ENCODE results near the gene ZCCHC10.
"Not testable (repeated sequence)": the region's sequence is repeated elsewhere in the genome, so short reads cannot be mapped to it uniquely, and the experiment has no call there.

Gene ZCCHC10

DNA sequence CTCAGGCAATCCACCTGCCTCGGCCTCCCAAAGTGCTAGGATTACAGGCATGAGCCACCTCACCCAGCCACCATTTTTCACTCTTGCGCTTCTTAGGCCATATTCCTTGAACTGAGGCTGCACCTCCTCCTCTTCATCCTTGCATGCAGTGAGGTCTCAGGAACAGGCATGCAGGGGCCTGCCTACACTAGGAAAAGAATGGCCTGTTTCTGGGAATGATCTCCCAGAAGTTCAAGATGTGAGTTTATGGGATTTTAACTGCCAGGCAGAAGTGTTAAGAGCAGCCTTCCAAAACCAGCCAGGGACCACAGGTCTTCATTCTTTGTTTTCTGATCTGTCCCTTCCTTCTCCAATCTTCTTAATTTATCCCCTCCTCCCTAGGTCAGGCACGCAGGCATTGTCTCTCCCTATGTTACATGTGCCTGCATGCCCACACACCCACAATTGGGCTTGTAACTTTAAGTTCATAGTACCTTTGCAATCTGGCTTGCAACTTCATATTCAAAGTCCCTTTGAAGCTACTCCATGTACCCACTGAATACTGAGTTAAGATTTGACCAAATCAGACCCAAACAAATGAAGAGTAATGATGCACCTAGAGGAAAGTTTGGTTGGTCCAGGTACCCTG lies 14.9 kb upstream of the ZCCHC10 start:
- no peak for DNase-seq

DNA sequence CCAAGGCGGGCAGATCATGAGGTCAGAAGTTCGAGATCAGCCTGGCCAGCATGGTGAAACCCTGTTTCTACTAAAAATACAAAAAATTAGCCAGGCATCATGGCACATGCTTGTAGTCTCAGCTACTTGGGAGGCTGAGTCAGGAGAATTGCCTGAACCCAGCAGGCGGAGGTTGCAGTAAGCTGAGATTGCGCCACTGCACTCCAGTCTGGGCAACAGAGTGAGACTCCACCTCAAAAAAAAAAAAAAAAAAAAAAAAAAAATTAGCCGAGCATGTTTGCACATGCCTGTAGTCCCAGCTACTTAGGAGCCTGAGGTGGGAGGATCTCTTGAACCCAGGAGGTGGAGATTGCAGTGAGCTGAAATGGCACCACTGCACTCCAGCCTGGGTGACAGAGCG lies 10.3 kb upstream of the ZCCHC10 start:
- not testable (repeated sequence) for DNase-seq

DNA sequence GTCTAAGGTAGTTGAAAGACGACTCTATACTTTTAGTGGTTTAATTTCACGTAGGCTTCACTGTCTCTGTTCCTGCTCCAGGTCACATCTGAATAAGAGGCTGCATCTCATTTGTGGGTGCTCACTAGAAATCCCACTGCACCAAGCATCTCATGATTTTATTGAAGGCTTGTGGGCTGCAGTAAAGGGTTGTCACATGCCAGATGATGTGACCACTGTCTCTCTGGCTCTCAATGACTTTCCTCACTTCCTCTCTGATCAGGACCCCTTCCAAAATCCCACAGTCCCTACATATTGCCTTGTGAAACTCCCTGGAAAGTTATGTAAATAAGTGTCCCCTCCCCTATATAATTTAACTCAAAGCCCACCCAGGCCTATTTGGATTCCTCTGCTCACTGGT lies 8.9 kb upstream of the ZCCHC10 start:
- DNase-seq: no peak

DNA sequence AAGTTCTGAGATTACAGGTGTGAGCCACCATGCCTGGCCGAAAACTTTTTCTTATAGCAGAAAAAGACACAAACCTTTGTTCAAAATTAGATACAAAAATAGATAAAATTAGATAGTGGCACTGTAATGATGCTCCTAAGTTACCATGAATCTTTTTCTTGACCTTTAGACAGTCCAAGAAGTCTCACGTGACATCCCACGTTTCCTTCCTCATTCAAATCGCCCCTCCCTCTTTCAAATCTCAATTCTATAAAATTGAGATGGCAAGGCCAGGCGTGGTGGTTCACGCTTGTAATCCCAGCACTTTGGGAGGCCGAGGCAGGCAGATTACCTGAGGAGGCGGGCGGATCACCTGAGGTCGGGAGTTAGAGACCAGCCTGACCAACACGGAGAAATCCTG lies 7.7 kb upstream of the ZCCHC10 start:
- DNase-seq: no peak

DNA sequence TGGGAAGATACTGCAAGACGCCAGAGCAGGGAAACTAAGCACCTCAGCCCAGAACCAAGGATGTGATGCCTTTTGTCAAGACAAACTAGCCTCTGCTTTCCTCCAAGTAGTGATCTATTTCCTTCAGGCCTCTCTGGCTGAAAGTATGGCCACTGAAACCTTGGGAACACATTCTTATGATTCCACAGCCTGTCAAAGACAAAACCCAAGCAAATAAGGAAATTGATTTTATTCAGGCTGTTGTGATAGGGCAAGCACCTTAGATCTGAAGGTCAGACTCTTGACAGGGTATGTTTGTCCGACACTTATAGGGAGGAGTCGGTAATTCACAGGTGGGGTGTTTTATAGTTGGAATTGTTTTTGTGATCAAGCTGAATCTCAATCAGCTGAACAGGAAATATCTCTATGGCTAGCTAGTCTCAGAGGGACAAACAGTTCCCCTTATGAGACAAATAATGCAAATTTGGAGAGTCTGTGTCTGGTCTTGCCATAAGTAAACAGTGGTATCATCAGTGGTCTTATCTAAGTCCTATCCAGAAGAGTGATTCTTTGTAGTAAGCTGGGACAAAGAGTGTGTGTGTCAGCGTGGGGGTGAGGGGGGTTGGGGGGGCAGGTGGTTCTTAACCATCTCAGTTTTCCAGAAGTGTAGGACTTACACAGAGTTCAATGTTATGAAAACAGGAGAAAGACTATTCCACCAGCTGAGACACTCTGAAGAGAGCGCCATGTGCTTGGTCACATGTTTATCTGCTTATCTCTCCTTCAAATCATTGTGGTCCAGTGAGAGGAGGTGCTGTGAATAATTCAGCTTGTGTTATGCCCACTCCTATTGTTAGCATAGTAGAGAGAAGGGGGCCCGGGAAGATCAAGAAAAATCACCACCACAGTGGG lies 6.7 kb upstream of the ZCCHC10 start:
- no peak for DNase-seq

DNA sequence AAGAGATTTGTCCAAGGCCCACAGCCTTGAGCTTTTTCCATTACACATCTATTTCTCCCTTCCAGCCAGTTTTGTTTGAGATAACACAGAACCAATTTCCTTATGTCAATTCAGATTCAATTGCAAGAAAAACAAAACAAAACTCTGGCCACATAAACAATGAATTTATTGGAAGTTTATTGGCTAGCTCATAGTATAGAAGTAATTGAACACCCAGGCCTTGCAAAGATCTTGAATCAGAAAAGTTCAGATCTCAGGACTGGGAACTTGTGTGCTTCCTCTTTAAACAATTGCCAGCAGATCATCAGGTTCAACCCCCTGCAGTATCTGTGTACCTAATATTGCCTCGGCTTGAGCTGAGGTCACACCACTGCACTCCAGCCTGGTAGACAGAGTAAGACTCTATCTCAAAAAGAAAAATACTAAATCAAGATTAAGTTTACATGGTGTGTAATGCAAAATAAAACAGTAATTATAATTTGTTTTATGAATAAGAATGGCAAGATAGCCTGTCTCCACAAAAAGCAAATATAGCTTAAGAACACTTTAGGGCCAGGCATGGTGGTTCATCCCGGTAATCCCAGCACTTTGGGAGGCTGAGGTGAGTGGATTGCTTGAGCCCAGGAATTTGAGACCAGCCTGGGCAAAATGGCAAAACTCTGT lies 4.1 kb upstream of the ZCCHC10 start:
- no peak for DNase-seq

DNA sequence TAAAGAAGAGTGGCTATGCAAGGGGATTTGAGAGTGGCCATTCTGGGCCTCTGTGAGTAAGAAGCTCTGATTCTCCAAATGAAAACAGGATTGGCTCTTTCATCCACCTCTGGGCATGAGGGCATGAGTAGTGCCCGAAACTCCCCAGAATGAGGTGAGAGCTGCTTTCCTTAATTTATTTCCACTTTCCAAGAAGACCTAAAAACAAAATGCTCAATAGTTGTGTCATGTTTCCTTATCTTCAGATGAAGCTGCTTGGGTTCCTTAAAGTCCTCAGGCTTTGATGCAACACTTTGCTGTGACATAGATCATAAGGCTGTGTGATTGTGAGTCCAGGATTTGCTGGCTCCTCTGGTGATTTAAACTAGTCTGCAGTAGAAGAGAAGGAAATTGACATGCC lies 3.1 kb upstream of the ZCCHC10 start:
- DNase-seq: no peak

DNA sequence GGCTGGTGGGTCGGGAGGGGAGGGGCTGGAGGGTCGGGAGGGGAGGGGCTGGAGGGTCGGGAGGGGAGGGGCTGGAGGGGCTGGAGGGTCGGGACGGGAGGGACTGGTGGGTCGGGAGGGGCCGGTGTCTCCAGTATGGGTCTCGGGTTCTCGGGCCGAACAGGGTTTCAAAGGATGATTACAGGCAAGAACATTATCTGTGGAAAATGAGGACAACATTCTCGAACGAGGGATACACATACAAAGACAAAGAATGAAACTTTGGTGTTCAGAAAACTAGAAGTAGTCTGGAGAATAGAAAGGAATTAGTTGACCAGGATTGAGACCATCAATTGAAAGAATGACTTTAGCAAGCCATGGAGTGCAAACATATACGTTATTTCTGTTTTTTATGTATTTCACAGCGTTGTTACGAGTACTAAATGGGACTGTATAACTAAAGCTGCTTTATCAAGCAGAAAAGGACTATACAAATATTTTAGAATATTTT lies 360 bp upstream of the ZCCHC10 start:
- no peak for DNase-seq

DNA sequence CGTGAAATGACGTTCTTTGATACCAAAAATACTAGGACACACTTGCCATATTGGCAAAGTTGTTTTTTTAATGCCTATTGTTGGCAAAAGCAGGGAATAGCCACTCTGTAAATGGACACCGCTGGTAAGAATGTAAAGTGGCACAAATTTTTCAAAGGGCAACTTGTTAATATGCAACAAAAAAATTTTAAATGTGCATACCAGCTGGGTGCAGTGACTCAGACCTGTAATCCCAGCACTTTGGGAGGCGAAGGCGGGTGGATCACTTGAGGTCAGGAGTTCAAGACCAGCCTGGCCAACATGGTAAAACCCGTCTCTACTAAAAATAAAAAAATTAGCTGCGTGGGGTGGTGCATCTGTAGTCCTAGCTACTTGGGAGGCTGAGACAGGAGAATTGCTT lies 6.9 kb downstream of the ZCCHC10 start:
- DNase-seq: not testable (repeated sequence)

DNA sequence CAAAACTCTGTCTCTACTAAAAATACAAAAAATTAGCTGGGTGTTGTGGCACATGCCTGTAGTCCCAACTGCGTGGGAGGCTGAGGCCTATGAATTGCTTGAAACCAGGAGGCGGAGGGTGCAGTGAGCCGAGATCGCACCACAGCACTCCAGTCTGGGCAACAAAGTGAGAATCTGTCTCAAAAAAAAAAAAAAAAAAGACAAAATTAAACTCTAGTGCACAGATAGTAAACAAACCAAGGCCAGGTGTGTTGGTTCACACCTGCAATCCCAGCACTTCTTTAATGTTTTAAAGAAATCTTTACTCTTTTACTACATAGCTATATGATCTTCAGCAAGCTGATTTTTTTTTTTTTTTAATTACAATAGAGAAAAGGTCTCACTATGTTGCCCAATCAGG lies 8.4 kb downstream of the ZCCHC10 start:
- DNase-seq: no peak

DNA sequence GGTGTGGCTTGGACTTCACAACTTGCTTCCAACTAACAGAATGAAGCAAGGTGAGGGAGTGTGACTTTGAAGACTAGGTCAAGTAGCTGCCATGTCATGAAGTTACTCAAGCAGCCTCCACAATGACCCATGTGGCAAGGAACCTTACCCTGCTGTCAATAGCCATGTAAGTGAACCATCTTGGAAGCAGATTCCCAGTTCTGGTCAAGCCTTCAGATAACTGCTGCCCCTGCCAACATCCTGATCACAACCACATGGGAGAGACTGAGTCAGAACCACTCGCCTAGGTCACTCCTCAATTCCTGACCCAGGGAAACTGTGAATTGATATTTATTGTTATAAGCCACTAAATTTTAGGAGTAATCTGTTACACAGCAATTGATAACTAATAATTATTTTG lies 10.9 kb downstream of the ZCCHC10 start:
- no peak for DNase-seq

DNA sequence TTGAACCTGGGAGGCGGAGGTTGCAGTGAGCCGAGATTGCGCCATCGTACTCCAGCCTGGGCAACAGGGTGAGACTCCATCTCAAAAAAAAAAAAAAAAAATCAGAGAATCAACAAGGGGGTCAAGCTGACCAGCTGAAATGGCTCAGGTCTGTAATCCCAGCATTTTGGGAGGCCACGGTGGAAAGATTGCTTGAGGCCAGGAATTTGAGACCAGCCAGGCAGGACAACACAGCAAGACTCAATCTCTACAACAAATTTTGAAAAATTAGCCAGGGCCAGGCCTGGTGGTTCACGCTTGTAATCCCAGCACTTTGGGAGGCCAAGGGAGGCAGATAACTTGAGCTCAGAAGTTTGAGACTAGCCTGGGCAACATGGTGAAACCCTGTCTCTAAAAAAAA lies 17.9 kb downstream of the ZCCHC10 start:
- not testable (repeated sequence) for DNase-seq

DNA sequence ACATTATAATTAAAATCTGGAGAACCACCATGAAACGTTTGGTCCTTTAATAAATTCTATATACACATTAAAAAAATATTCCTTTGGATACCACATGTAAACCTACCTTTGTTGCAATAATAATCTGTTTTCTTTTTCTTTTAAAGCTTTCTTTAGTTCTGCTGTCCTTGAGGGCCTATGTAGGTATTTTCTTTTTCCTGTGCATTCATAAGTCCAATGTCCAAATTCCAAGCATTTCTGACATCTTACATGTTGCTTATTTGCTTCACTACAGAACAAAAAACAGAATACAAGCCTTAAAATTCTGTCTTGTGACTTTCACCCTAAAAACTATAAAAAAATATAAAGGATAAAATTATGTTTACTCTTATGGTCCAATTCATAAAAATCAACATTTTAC lies 19.7 kb downstream of the ZCCHC10 start:
- no peak for DNase-seq

DNA sequence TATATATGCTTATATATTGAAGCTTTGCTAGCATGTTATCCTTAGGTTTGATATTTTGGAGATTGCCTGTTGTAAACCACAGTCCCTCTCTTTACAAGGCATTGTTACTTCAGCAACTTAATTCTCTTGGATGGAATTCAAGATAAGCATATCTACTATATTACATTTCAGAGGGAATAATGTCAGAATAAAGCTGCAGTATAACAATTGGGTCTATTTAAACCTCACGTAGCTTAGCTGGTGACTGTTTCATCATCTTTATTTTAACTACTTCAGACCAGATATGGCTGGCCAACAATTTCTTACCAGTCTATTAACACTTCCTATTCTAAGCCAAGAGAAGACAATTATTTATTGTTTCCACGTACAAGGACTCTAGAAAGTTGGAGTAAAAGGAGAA lies 27.1 kb downstream of the ZCCHC10 start:
- DNase-seq: no peak

DNA sequence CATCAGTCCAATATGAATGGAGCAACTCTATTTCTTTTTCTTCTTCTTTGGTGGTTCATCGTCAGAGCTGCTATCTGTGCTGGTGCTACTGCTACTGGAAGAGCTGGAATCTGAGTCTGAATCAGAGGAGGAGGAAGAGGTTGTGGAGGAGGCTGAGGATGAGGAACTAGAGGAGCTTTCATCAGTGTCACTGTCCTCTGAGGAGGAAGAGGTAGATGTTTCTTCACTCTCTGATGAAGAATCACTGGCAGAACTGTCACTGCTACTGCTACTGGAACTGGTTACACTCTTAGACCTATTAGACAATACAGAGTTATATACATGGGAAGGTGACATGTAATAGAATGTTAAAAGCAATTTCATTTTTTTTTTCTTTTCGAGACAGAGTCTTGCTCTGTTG lies 27.8 kb downstream of the ZCCHC10 start:
- no peak for DNase-seq

DNA sequence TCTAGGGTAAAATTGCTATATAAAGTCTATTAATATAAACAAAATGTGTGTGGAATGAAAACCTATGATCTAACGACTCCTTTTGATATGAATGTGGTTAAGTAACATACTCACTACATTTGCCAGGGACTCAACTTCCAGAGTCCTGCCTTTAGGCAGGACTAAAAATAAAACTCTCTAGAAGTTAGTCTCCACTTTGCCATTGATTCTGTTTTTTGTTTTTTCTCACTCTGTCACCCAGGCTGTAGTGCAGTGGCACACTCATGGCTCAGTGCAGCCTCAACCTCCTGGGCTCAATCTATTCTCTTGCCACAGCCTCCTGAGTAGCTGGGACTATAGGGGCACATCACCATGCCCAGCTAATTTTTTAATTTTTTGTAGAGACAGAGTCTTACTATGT lies 30.0 kb downstream of the ZCCHC10 start:
- DNase-seq: no peak

DNA sequence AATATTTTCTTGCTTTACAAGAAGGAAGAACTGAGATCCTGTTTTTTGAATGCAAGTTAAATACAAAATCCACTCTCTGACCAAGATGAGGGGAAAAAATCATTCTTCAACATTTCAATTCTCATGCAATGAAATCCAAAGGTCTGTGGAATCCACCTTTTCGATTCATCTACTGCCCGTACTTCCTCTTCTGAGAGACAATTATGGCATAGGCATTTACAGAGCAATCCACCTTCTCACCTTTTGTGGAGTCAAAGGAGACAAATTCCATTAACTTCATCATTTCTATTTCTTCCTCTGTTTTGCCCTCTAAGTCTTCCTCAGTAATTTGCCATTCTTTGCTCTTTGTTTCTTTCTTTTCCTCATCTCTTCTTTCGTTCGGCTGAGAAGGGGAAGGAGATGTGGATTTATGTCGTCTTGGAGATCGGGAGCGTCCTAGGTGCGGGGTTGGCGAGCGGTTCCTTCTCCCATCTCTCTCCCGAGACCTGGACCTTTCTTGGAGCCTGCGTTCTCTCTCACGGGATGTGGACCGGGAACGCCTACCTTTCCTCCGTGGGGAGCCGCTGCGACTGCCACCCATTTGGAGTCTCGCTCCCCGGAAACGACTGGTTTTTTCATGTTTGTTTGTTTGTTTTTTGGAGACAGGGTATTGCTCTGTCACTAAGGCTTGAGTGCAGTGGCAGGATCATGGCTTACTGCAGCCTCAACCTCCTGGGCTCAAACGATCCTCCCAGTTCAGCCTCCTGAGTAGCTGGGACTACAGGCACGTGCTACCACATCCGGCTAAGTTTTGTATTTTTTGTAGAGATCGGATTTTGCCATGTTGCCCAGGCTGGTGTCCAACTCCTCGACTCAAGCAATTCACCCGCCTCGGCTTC lies 38.6 kb downstream of the ZCCHC10 start:
- no peak for DNase-seq

DNA sequence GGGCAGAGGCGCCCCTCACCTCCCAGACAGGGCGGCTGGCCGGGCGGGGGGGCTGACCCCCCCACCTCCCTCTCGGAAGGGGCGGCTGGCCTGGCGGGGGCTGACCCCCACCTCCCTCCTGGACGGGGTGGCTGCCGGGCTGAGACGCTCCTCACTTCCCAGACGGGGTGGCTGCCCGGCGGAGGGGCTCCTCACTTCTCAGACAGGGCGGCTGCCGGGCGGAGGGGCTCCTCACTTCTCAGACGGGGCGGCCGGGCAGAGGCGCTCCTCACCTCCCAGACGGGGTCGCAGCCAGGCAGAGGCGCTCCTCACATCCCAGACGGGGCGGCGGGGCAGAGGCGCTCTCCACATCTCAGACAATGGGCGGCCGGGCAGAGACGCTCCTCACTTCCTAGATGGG lies 43.4 kb downstream of the ZCCHC10 start:
- not testable (repeated sequence) for DNase-seq

DNA sequence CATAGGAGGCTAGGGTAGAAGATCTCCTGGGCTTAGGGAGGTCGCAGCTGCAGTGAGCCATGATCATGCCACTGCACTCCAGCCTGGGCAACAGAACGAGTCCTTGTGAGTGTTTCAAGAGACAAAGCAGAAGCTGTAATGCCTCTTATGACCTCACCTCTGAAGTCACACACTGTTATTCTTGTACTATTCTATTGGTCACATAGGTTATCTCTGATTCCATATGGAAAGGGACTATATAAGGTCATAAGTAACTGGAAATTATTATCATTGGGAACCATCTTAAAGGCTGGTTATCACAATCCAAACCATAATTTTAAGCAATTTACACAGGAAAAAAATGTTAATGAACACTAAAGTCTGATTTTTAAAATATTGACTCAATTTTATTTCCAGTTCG lies 45.1 kb downstream of the ZCCHC10 start:
- no peak for DNase-seq

DNA sequence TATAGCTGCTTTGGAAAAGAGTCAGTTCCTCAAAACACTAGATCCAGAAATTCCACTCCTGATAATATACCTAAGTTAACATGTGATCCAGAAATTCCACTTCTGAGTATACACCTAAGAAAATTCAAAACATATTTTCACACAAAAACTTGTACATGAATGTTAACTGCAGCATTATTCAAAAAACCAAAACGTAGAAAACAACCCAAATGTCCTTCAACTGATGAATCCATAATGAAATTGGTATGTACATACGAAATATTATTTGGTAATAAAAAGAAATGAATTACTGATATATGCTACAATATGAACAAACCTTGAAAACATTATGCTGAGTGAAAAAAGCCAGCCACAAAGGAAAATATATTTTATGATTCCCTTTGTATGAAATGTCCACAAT lies 46.4 kb downstream of the ZCCHC10 start:
- DNase-seq: no peak

DNA sequence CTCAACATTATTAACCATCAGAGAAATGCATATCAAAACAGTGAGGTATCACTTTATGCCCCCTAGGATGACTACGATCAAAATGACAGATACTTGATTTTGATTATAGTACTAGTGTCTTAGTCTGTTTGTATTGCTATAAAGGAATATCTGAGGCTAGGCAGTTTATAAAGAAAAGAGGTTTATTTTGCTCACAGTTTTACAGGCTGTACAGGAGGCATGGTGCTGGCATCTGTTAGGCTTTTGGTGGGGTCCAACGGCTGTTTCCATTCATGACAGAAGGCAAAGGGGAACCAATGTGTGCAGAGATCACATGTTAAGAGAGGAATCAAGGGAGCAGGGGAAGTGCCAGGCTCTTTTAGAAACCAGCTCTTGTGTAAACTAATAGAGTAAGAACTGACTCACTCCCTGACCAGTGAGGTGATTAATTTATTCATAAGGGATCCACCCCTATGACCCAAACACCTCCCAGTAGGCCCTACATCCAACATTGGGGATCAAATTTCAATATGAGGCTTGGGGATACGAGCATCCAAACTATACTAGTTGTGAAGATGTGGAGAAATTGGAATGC lies 46.9 kb downstream of the ZCCHC10 start:
- no peak for DNase-seq

DNA sequence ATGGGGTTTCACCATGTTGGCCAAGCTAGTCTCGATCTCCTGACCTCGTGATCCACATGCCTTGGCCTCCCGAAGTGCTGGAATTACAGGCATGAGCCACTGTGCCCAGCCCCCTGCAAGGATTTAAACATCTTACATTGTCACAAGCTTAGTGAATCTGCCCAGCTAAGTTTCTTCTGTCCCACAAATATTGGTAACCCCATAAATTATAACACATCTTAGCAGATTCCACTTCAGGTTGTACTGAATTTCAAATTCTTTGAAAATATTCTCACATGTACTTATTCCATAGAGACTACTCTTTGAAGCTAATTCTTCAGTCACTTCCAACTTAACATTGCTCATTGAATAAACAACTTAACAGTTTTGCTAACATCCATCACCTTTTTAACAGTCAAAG lies 49.5 kb downstream of the ZCCHC10 start:
- no peak for DNase-seq

DNA sequence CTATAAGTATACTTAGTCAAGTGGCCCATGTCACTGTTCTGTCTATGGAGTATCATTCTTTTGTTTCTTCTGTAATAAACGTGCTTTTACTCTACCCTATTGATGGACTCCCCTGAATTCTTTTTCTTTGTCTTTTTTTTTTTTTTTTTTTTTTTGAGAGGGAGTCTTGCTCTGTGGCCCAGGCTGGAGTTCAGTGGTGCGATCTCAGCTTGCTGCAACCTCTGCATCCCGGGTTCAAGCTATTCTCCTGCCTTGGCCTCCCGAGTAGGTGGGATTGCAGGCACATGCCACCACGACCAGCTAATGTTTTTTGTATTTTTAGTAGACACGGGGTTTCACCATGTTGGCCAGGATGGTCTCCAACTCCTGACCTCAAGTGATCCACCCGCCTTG lies 53.9 kb downstream of the ZCCHC10 start:
- not testable (repeated sequence) for DNase-seq
